Peyer's patch (tissue), 4 donors: ENCODE measurements around the gene NTN1. TPM values are rescaled to one million over a fixed set of nuclear protein-coding genes. Genes with fewer than 3 reads are reported as not detected.
A peak's percentile ranks its signal among the peaks of the same experiment; 100 is the strongest.
"Not testable (repeated sequence)": the region's sequence is repeated elsewhere in the genome, so short reads cannot be mapped to it uniquely, and the experiment has no call there.

ENCODE experiments used
- DNase-seq, 3 donors: peaks; one replicate each; pipeline ENCODE4 v3.0.0-alpha.2; 2017 to 2019
- H3K27ac ChIP-seq, 4 donors: fragments of 200-600 bp; sonication (generic); one replicate each; pipeline ENCODE4 v1.5.1; 2016 to 2019
- H3K27me3 ChIP-seq, 2 donors: fragments of 200-600 bp; sonication (generic); one replicate each; pipeline ENCODE4 v1.5.1; 2019
- H3K36me3 ChIP-seq, 3 donors: fragments of 200-600 bp; sonication (generic); one replicate each; pipeline ENCODE4 v1.5.1; 2016 to 2019
- H3K4me1 ChIP-seq, 4 donors: fragments of 200-600 bp; sonication (generic); one replicate each; pipeline ENCODE4 v1.5.1; 2016 to 2019
- H3K4me3 ChIP-seq, 4 donors: fragments of 200-600 bp; sonication (generic); 1 replicate in 3 of 4; 2 replicates in 1 of 4; pipeline ENCODE4 v1.5.1; 2016 to 2019; ENCODE audit warnings: mild to moderate bottlenecking in 1 of 4
- H3K9me3 ChIP-seq, 4 donors: fragments of 200-600 bp; sonication (generic); one replicate each; pipeline ENCODE4 v1.5.1; 2016 to 2019; ENCODE audit warnings: mild to moderate bottlenecking in 1 of 4
- CTCF ChIP-seq, 6 experiments: fragments of 450-650 bp in 4 of 6; fragments of 200-600 bp in 2 of 6; sonication (generic) in 1 of 6; IDR thresholded peaks; one replicate each; pipeline ENCODE4 v1.5.1; 2017 to 2019; ENCODE audit warnings: antibody characterized with exemption in 6 of 6, mild to moderate bottlenecking in 3 of 6, moderate library complexity in 1 of 6
- POLR2A ChIP-seq, 2 donors: fragments of 450-650 bp; IDR thresholded peaks; one replicate each; pipeline ENCODE4 v1.5.1; 2017; ENCODE audit warnings: antibody characterized with exemption in 2 of 2, mild to moderate bottlenecking in 2 of 2, moderate library complexity in 2 of 2
- total RNA-seq, 4 donors: library from RNA; depleted of rRNA; stranded (reverse); fragments of >200 nt; gene quantifications; one replicate each; pipeline ENCODE4 v1.1.0, GENCODE V29; 2016

The NTN1 gene
- total RNA-seq, result 10 to 100 TPM in 2 of 4 donors, 1 to 10 TPM in 2; 4.0 to 17.3 (median 10.9) TPM

GRCh38 chr17:9021158-9021991, at the start of gene NTN1:
NTN1 (plus strand) TSS chr17:9021510; CDS start chr17:9022374, 864 bp downstream.
- no peak for TF ChIP-seq POLR2A (IDR thresholded peaks at IDR 0.05)
- no peak for TF ChIP-seq CTCF (IDR thresholded peaks at IDR 0.05)
- Histone ChIP-seq H3K36me3 (no peaks in the 10 kb centered on the region), H3K4me3 (peak within 1 kb of the TSS; percentile 38 to 77 (median 68)), H3K9me3 (no peaks in the 10 kb centered on the region), H3K27me3 (peaks cover 0 to 9% of the 10 kb centered on the region in 2 donors), H3K27ac (peak within 1 kb of the TSS; percentile 35 to 84 (median 70)), H3K4me1 (peaks cover 7 to 32% (median 19%) of the 10 kb centered on the region in 4 donors)
- peak in 2 of 3 donors; percentile 65 to 69 for DNase-seq

- no peak for DNase-seq
- Histone ChIP-seq H3K27me3 (no peaks in the 10 kb centered on the region), H3K36me3 (no peaks in the 10 kb centered on the region), H3K27ac (no peak overlapping the region), H3K4me3 (no peak overlapping the region), H3K4me1 (no peaks in the 10 kb centered on the region), H3K9me3 (no peaks in the 10 kb centered on the region)
- no peak for TF ChIP-seq CTCF (IDR thresholded peaks at IDR 0.05)
- no peak for TF ChIP-seq POLR2A (IDR thresholded peaks at IDR 0.05)
These were observed 46.1 kb upstream of the NTN1 start for GRCh38 chr17:8975091-8975725.

- H3K27me3 ChIP-seq, result no peaks in the 10 kb centered on the region
- H3K36me3 ChIP-seq, result no peaks in the 10 kb centered on the region
- no peaks in the 10 kb centered on the region for H3K9me3 ChIP-seq
- no peaks in the 10 kb centered on the region for H3K4me1 ChIP-seq
- no peak overlapping the region for H3K27ac ChIP-seq
- no peak overlapping the region for H3K4me3 ChIP-seq
- DNase-seq, result no peak
- TF ChIP-seq POLR2A (IDR thresholded peaks at IDR 0.05), result no peak
- TF ChIP-seq CTCF (IDR thresholded peaks at IDR 0.05), result no peak
These were observed 44.7 kb upstream of the NTN1 start for GRCh38 chr17:8976638-8977037.

- H3K36me3 ChIP-seq, result no peaks in the 10 kb centered on the region
- no peak for DNase-seq
- no peaks in the 10 kb centered on the region for H3K9me3 ChIP-seq
- TF ChIP-seq POLR2A (IDR thresholded peaks at IDR 0.05) (no peak), CTCF (IDR thresholded peaks at IDR 0.05) (no peak)
- no peak overlapping the region for H3K4me3 ChIP-seq
- H3K27me3 ChIP-seq, result no peaks in the 10 kb centered on the region
- no peak overlapping the region for H3K27ac ChIP-seq
- no peaks in the 10 kb centered on the region for H3K4me1 ChIP-seq
These were observed 41.6 kb upstream of the NTN1 start for GRCh38 chr17:8979715-8980114.

GRCh38 chr17:8981443-8981842, 39.9 kb upstream of the NTN1 start:
- Histone ChIP-seq H3K36me3 (no peaks in the 10 kb centered on the region), H3K9me3 (no peaks in the 10 kb centered on the region), H3K4me1 (no peaks in the 10 kb centered on the region), H3K27ac (no peak overlapping the region), H3K27me3 (no peaks in the 10 kb centered on the region), H3K4me3 (no peak overlapping the region)
- TF ChIP-seq POLR2A (IDR thresholded peaks at IDR 0.05) (no peak), CTCF (IDR thresholded peaks at IDR 0.05) (no peak)
- DNase-seq, result no peak

GRCh38 chr17:8984225-8984624, 37.1 kb upstream of the NTN1 start:
- DNase-seq, result not testable (repeated sequence)

More at GRCh38 chr17:8984225-8984624, 37.1 kb upstream of the NTN1 start:
- not testable (repeated sequence) for H3K4me3 ChIP-seq, H3K27me3 ChIP-seq, H3K36me3 ChIP-seq, H3K4me1 ChIP-seq, H3K9me3 ChIP-seq, H3K27ac ChIP-seq
